ENCODE results near the gene FRMD4A.

Gene FRMD4A

GRCh38 chr10:14198078-14198477 lies 132.6 kb downstream of the FRMD4A start:
- TF ChIP-seq CTCF (conservative IDR thresholded peaks at IDR 0.05), result no peak
- no peak overlapping the region for H3K27ac ChIP-seq

- no peak for TF ChIP-seq CTCF (conservative IDR thresholded peaks at IDR 0.05)
- no peak overlapping the region for H3K27ac ChIP-seq
Observed at GRCh38 chr10:14196113-14196512, 134.6 kb downstream of the FRMD4A start.

GRCh38 chr10:14195433-14195832 lies 135.3 kb downstream of the FRMD4A start:
- H3K27ac ChIP-seq, result no peak overlapping the region
- TF ChIP-seq CTCF (conservative IDR thresholded peaks at IDR 0.05), result no peak

GRCh38 chr10:14192746-14193145 lies 138.0 kb downstream of the FRMD4A start:
- no peak for TF ChIP-seq CTCF (conservative IDR thresholded peaks at IDR 0.05)
- peak overlapping the region; percentile 27; the same call in 1 of the 2 replicates for H3K27ac ChIP-seq

GRCh38 chr10:14191871-14192270 lies 138.9 kb downstream of the FRMD4A start:
- no peak overlapping the region for H3K27ac ChIP-seq
- TF ChIP-seq CTCF (conservative IDR thresholded peaks at IDR 0.05), result no peak

- H3K27ac ChIP-seq, result no peak overlapping the region
- no peak for TF ChIP-seq CTCF (conservative IDR thresholded peaks at IDR 0.05)
Observed at GRCh38 chr10:14191407-14191806, 139.3 kb downstream of the FRMD4A start.

- TF ChIP-seq CTCF (conservative IDR thresholded peaks at IDR 0.05), result no peak
- peak overlapping the region; percentile 46; the same call in 1 of the 2 replicates for H3K27ac ChIP-seq
Observed at GRCh38 chr10:14190702-14191101, 140.0 kb downstream of the FRMD4A start.

GRCh38 chr10:14186245-14186644 lies 144.5 kb downstream of the FRMD4A start:
- TF ChIP-seq CTCF (conservative IDR thresholded peaks at IDR 0.05), result peak; percentile 29; the same call in 1 of the 2 replicates
- H3K27ac ChIP-seq, result no peak overlapping the region

Measured in VCaP (cell line).